Activated CD8-positive, alpha-beta memory T cell treated with anti-CD3 and anti-CD28 coated beads, Interleukin-2, amount 50 U/mL, for 24 hours (primary cell): ENCODE measurements around the gene DNMT3L.

Source experiments
- DNase-seq: peaks from one replicate; pipeline ENCODE4 v3.0.0-alpha.2; 2020; ENCODE audit errors: extremely low read depth

DNMT3L gene

DNA sequence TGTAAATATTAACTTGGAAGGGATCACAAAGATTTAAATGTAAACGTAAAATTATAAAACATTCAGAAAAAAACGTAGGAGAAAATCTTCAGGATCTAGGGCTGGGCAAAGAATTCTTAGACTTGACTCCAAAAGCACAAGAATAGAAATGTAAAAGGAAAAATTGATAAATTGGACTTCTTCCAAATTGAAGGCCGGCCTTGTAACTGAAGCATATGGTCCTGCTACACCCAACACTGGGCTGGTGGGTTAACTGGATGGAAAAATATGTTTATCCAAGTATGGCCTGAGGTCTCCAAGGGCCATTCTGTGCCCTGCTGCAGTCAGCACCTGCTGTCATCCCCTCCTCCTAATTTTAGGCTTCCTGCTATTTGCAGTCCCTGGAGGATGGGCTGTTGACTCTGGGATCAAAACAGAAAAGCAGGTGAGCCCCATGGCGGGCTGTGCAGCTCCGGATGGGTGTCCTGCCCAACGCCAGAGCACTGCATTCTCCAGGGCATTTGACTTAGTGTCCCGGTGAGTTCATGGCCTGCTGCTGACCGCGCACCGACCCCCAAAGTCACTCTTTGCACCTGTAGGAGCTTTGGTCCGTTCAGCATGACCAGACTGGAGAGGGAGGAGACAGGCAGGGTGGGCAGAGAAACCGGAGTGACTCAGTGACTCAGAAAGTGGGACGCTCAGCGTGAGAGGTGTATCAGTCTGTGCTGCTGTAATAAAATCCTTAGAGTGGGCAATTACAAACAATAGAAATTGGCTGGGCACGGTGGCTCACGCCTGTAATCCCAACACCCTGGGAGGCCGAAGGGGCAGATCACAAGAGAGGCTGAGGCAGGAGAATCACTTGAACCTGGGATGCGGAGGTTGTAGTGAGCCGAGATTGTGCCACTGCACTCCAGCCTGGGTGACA lies 17.9 kb upstream of the DNMT3L start:
- DNase-seq: no peak

DNA sequence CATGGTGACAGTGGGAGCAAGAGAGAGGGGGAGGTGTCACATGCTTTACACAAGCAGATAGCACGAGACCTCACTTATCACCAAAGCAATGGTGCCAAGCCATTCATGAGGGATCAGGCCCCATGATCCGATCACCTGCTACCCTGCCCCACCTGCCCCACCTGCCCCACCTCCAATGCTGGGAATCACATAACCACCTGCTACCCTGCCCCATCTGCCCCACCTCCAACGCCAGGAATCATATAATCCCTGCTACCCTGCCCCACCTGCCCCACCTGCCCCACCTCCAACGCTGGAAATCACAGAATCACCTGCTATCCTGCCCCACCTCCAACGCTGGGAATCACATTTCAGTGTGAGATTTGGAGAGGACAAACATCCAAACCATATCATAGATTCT lies 13.3 kb upstream of the DNMT3L start:
- no peak for DNase-seq

GRCh38 chr21:44273046-44273445 lies 11.3 kb upstream of the DNMT3L start:
- no peak for DNase-seq

GRCh38 chr21:44272284-44272858 lies 10.7 kb upstream of the DNMT3L start:
- DNase-seq: no peak

GRCh38 chr21:44271558-44272283 lies 10.0 kb upstream of the DNMT3L start:
- no peak for DNase-seq

DNA sequence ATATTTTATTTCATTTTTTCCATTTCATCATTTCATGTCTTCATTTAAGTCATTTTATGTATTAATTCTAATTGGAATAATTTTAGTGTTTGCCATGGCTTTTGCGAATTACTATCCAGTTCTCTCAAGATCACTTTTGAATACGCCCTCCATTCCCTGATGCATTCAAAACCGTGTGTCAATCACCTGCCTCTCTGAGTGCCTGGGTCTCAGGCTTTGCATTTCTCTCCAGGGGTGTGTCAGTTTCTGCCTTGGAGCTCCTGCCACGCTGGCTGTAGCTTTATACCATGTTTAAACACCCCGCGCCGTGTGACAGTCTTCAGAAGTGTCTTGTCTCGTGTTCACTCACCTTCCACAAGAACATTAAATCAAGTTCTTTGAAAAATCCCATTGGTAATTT lies 7.4 kb upstream of the DNMT3L start:
- DNase-seq: no peak

GRCh38 chr21:44267655-44268142 lies 6.0 kb upstream of the DNMT3L start:
- DNase-seq: no peak

- DNase-seq: no peak
These were observed 4.1 kb upstream of the DNMT3L start for GRCh38 chr21:44265734-44266270.

GRCh38 chr21:44263768-44264167 lies 2.1 kb upstream of the DNMT3L start:
- DNase-seq: no peak

DNA sequence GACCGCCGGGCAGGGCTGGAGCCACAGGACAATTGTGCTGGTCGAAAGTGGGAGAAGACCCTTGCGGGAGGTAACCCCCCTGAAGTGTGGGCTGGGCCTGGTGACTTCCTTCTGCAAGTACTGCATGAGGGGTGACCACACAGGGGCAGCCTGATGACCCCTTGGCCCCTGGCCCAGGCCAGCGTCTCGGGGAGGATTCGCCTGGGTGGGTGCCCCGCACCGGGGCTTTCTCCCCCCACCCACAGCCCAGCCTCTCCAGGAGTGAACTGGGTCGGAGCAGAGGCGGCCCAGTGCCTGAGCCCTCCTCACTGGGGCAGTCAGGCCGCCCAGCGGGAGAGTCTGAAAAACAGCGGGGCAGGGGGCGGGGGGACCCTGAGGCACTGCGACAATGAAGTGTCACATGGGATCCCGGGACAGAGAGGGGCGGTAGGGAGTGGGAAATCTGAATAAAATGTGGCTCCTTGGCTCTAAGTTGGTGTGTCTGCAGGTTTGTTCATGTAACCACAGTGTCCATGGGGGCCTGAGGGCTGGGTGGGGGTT lies 1.6 kb upstream of the DNMT3L start:
- no peak for DNase-seq

- DNase-seq: no peak
These were observed 800 bp upstream of the DNMT3L start for GRCh38 chr21:44262338-44263056.

- no peak for DNase-seq
These were observed 686 bp downstream of the DNMT3L start for GRCh38 chr21:44260791-44261631.

DNA sequence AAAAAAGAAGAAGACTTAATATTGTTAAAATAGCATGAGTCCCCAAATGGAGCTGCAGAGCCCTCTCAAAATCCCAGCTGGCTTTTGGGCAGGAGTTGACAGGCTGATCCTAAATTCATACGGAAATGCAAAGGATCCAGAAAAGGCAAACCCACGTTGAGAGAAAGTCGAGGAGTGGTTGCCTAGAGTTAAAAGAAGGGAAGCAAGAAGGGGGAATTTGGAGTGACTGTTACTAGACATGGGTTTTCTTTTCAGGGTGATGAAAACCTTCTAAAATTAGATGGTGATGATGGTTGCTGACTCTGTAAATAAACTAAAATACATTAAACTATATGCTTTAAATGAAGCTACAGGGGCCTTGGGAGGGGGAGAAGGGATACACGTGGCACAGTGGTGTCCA lies 1.6 kb downstream of the DNMT3L start:
- DNase-seq: no peak

- no peak for DNase-seq
These were observed 2.5 kb downstream of the DNMT3L start for GRCh38 chr21:44259082-44259705.

- DNase-seq: no peak
These were observed 3.5 kb downstream of the DNMT3L start for GRCh38 chr21:44258056-44258725.

DNA sequence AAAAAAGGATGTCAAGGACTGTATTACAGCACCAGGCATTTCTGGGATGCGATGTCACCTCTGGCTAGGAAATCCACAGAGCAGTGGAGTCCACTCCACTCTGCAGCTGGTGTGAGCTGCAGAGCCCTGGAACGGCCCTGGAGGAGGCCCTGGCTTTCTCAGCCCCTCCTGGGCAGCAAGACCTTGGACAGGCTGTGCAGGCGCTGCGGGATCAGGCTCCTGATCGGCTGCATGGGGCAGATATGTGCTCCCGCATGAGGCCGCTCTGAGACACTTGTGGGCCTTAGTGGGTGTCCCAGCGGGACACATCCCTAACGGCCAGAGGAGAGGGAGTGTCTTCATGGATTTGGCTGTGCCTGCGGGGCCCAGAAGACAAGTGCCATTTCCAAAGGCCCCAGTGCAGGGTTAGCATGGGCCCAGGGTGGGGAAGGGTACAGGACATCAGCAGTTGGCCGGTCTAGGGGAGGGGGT lies 6.2 kb downstream of the DNMT3L start:
- DNase-seq: no peak

- DNase-seq: no peak
These were observed 7.6 kb downstream of the DNMT3L start for GRCh38 chr21:44253832-44254710.
